GM12878 (cell line): ENCODE data around the gene MARCKSL1. TPM values are rescaled to one million over a fixed set of nuclear protein-coding genes. Genes with fewer than 3 reads are reported as not detected.

Source experiments
- ATAC-seq: fragments of 200-7000 bp; cut with Tn5 transposase; 3 replicates; pipeline ENCODE4 v1.9.1; 2020; ENCODE audit warnings: mild to moderate bottlenecking, moderate library complexity
- BruUV-seq: library from RNA; stranded (reverse); fragments of 400-500 nt; replicated peaks from 2 replicates; lab custom pipeline; 2021; lab: Mats Ljungman, UMichigan
- CTCF ChIA-PET: fragments of 300-600 bp; sonication (Branson Sonifier 250); formaldehyde crosslinking; extraction: SDS; loops from one replicate; lab custom pipeline; 2021; ENCODE audit warnings: inconsistent platforms; lab: Yijun Ruan, JAX
- POLR2A ChIA-PET: fragments of 350-600 bp; formaldehyde crosslinking; extraction: SDS; loops from one replicate; lab custom pipeline; 2021; ENCODE audit warnings: inconsistent platforms; lab: Charles Lee
- RAD21 ChIA-PET: fragments of 300-600 bp; sonication (Branson Sonifier 250); formaldehyde crosslinking; loops from one replicate; lab custom pipeline; 2023; ENCODE audit warnings: antibody characterized with exemption; ENCODE audit not compliant: unreplicated experiment; lab: Charles Lee
- SMC1A ChIA-PET: fragments of 300-600 bp; sonication (Branson Sonifier 250); formaldehyde crosslinking; loops from one replicate; lab custom pipeline; 2023; ENCODE audit not compliant: unreplicated experiment, uncharacterized antibody; lab: Charles Lee
- DNase-seq: peaks from one replicate; pipeline ENCODE4 v3.0.0-alpha.2; 2011; ENCODE audit warnings: low read depth, low spot score
- FAIRE-seq: peaks from 3 replicates; lab custom pipeline; 2011; peaks lifted over from hg19 to GRCh38; lab: Jason Lieb, UNC
- H2AFZ ChIP-seq: 2 replicates; pipeline ENCODE4 v1.6.0; 2011; ENCODE audit warnings: low read depth, low read length, control low read depth; ENCODE audit not compliant: control insufficient read depth
- H3K27ac ChIP-seq: 2 replicates; pipeline ENCODE4 v1.5.1; 2011; ENCODE audit warnings: control low read depth; ENCODE audit not compliant: control insufficient read depth, insufficient read depth
- H3K27me3 ChIP-seq, 2 experiments: replicated peaks in 1 of 2; 2 replicates each; pipeline versions ENCODE4 v1.6.0 to v1.6.1; 2011; ENCODE audit warnings: low read length in 1 of 2; ENCODE audit not compliant: control insufficient read depth in 2 of 2, insufficient read depth in 2 of 2
- H3K36me3 ChIP-seq, 2 experiments: 2 replicates each; pipeline ENCODE4 v1.5.1; 2011; ENCODE audit warnings: low read length in 1 of 2; ENCODE audit not compliant: control insufficient read depth in 2 of 2, insufficient read depth in 2 of 2
- H3K4me1 ChIP-seq: 2 replicates; pipeline ENCODE4 v1.6.1; 2011; ENCODE audit warnings: mild to moderate bottlenecking, low read length, moderate library complexity, mixed read lengths; ENCODE audit not compliant: control insufficient read depth, insufficient read depth
- H3K4me2 ChIP-seq: 2 replicates; pipeline ENCODE4 v1.6.0; 2011; ENCODE audit warnings: control low read depth; ENCODE audit not compliant: control insufficient read depth, insufficient read depth
- H3K4me3 ChIP-seq: fragments of 200-600 bp; sonication (generic); 2 replicates; pipeline ENCODE4 v1.5.1; 2016
- H3K79me2 ChIP-seq: 2 replicates; pipeline ENCODE4 v1.6.0; 2011; ENCODE audit warnings: low read length; ENCODE audit not compliant: control insufficient read depth, insufficient read depth
- H3K9ac ChIP-seq: 2 replicates; pipeline ENCODE4 v1.8.0; 2011; ENCODE audit warnings: low read length, control low read depth, mixed read lengths; ENCODE audit not compliant: control insufficient read depth, insufficient read depth
- H3K9me3 ChIP-seq: replicated peaks from 3 replicates; pipeline ENCODE4 v1.5.1; 2011; ENCODE audit warnings: mild to moderate bottlenecking, low read length; ENCODE audit not compliant: control insufficient read depth, insufficient read depth
- H4K20me1 ChIP-seq: 2 replicates; pipeline ENCODE4 v1.6.0; 2011; ENCODE audit not compliant: control insufficient read depth, insufficient read depth
- CEBPB ChIP-seq, 2 experiments: fragments of 150-350 bp in 1 of 2; IDR thresholded peaks; 2 replicates each; pipeline ENCODE4 v1.6.1; 2012 to 2014; ENCODE audit warnings: low read depth in 2 of 2, low read length in 2 of 2, borderline replicate concordance in 1 of 2, inconsistent platforms in 1 of 2
- CHD2 ChIP-seq: IDR thresholded peaks from 2 replicates; pipeline ENCODE4 v1.6.1; 2011; ENCODE audit warnings: low read depth, low read length, improper control_type of control experiment, borderline replicate concordance
- FOS ChIP-seq: IDR thresholded peaks from 3 replicates; pipeline ENCODE4 v1.6.1; 2011; ENCODE audit warnings: borderline replicate concordance; ENCODE audit not compliant: insufficient read length; ENCODE audit errors: extremely low read depth
- IRF3 ChIP-seq: fragments of 450-650 bp; IDR thresholded peaks from 2 replicates; pipeline ENCODE4 v1.6.1; 2014; ENCODE audit warnings: mild to moderate bottlenecking
- KAT2A ChIP-seq: conservative IDR thresholded peaks from 2 replicates; pipeline ENCODE4 v1.6.1; 2011; ENCODE audit warnings: low read depth, low read length; ENCODE audit not compliant: control insufficient read depth
- MAX ChIP-seq: IDR thresholded peaks from 2 replicates; pipeline ENCODE4 v1.6.1; 2012; ENCODE audit warnings: low read depth, low read length, improper control_type of control experiment
- MEF2A ChIP-seq: IDR thresholded peaks from 2 replicates; pipeline ENCODE4 v1.6.1; 2011; ENCODE audit warnings: low read depth, mild to moderate bottlenecking, low read length, moderate library complexity; ENCODE audit not compliant: insufficient read depth
- NFYA ChIP-seq: IDR thresholded peaks from 2 replicates; pipeline ENCODE4 v1.6.1; 2011; ENCODE audit warnings: low read depth, mild to moderate bottlenecking, low read length, improper control_type of control experiment, borderline replicate concordance
- PAX5 ChIP-seq: IDR thresholded peaks from 2 replicates; pipeline ENCODE4 v1.6.1; 2011; ENCODE audit warnings: low read depth, low read length, borderline replicate concordance
- POLR2A ChIP-seq: IDR thresholded peaks from 2 replicates; pipeline ENCODE4 v1.6.1; 2011; ENCODE audit warnings: low read depth, mild to moderate bottlenecking, low read length
- SIN3A ChIP-seq: IDR thresholded peaks from 2 replicates; pipeline ENCODE4 v1.6.1; 2012; ENCODE audit warnings: low read depth, low read length, improper control_type of control experiment
- SMAD1 ChIP-seq: fragments of 450-650 bp; IDR thresholded peaks from 2 replicates; pipeline ENCODE4 v1.6.1; 2018; ENCODE audit warnings: mild to moderate bottlenecking, low read depth; ENCODE audit not compliant: partially characterized antibody
- TBL1XR1 ChIP-seq: IDR thresholded peaks from 2 replicates; pipeline ENCODE4 v1.6.1; 2012; ENCODE audit warnings: low read depth, low read length, improper control_type of control experiment
- TCF7 ChIP-seq: IDR thresholded peaks from 2 replicates; pipeline ENCODE4 v1.6.1; 2014; ENCODE audit warnings: antibody characterized with exemption, borderline replicate concordance
- ZNF207 ChIP-seq: fragments of 450-650 bp; IDR thresholded peaks from 2 replicates; pipeline ENCODE4 v1.6.1; 2014; ENCODE audit warnings: antibody characterized with exemption, mild to moderate bottlenecking, borderline replicate concordance
- ZNF24 ChIP-seq: fragments of 450-650 bp; IDR thresholded peaks from 2 replicates; pipeline ENCODE4 v1.6.1; 2017; ENCODE audit warnings: antibody characterized with exemption, mild to moderate bottlenecking
- ZNF622 ChIP-seq: fragments of 450-650 bp; IDR thresholded peaks from 2 replicates; pipeline ENCODE4 v1.6.1; 2017; ENCODE audit warnings: mild to moderate bottlenecking, inconsistent platforms
- WGBS: methylation state at CpG from one replicate; pipeline ENCODE4 v1.1.6; 2016; ENCODE audit warnings: low lambda C conversion rate; ENCODE audit not compliant: insufficient replicate concordance, insufficient coverage; ENCODE audit errors: missing lambda C conversion rate; 5-methylcytosine and 5-hydroxymethylcytosine counted together
- in situ Hi-C: fragments of 300-500 bp; cut with MboI; formaldehyde crosslinking; loops from 9 replicates; pipeline ENCODE4 v1.14.3; 2018; ENCODE audit warnings: mixed read lengths
- intact Hi-C: fragments of 100-400 bp; cut with micrococcal nuclease; formaldehyde crosslinking; loops from one replicate; pipeline ENCODE4 v1.14.2; 2022; ENCODE audit not compliant: unreplicated experiment
- polyA plus RNA-seq, 11 experiments: library from polyadenylated mRNA; depleted of rRNA in 4 of 11; unstranded in 6 of 11; stranded (reverse) in 5 of 11; fragments of >200 nt; fragmentation: Nextera tagmentation in 4 of 11; fragmentation: Illumina TruSeq in 1 of 11; extraction: Ambion mirVana in 4 of 11; extraction: Trizol in 1 of 11; gene quantifications; 1 replicate in 1 of 11; 2 replicates in 10 of 11; pipeline versions ENCODE4 v1.2.1 to v1.2.3, GENCODE V29; 2011 to 2016; ENCODE audit warnings: inconsistent platforms in 2 of 11, missing spikeins in 2 of 11, low read depth in 1 of 11
- total RNA-seq, 4 experiments: library from RNA; depleted of rRNA in 3 of 4; stranded (reverse); fragments of >200 nt in 3 of 4; fragmentation: Illumina TruSeq in 1 of 4; extraction: Trizol in 1 of 4; gene quantifications; 2 replicates each; pipeline versions ENCODE4 v1.2.1 to v1.2.3, GENCODE V29; 2013 to 2021
- TF ChIP-seq, protein P1 (sequence below): fragments of 450-650 bp; formaldehyde crosslinking; IDR thresholded peaks from 2 replicates; pipeline ENCODE4 v1.5.0; 2022; ENCODE audit warnings: mild to moderate bottlenecking, missing genetic modification characterization
- TF ChIP-seq, protein P2 (sequence below): fragments of 450-650 bp; IDR thresholded peaks from 2 replicates; pipeline ENCODE4 v1.6.1; 2017; ENCODE audit warnings: mild to moderate bottlenecking, low read depth, inconsistent platforms; ENCODE audit not compliant: poor library complexity, severe bottlenecking

The MARCKSL1 gene
- total and polyA plus RNA-seq, 10 of the 15 experiments (the other 5 are each of a cell fraction or from before 2014, with no cell fraction given): 14.5 to 225 (median 158) TPM

- DNase-seq: no peak
- ChIA-PET CTCF (interaction anchor here (0.9 to 2.6 kb wide), 5 partner anchors 11 to 150 kb away, joined by 3 to 7 read pairs (median 4); no protein-coding TSS in a partner anchor), POLR2A (interaction anchor here (0.5 kb wide), 1 partner anchor 112 kb away, joined by 3 read pairs; no protein-coding TSS in a partner anchor), SMC1A (interaction anchor here (0.6 to 0.9 kb wide), 3 partner anchors 36 to 493 kb away, joined by 3 read pairs; no protein-coding TSS in a partner anchor), RAD21 (no interaction called here)
- intact Hi-C loops: no loop called here
- WGBS: 85% methylated on average over 6 of the region's 6 CpGs
- ATAC-seq: no peak
- no peak overlapping the region for H3K4me2 ChIP-seq
- H3K79me2 ChIP-seq: no peaks in the 10 kb centered on the region
- H3K4me1 ChIP-seq: no peaks in the 10 kb centered on the region
- peaks cover 3 to 10% of the 10 kb centered on the region in 2 experiments for H3K36me3 ChIP-seq
- H2AFZ ChIP-seq: no peak overlapping the region
- no peaks in the 10 kb centered on the region for H3K9me3 ChIP-seq
- H3K27me3 ChIP-seq: no peaks in the 10 kb centered on the region
- H3K4me3 ChIP-seq: no peak overlapping the region
- FAIRE-seq: no peak
- H4K20me1 ChIP-seq: no peaks in the 10 kb centered on the region
- in situ Hi-C loops: no loop called here
- BruUV-seq: no TSS peak
- H3K9ac ChIP-seq: no peak overlapping the region
- no peak overlapping the region for H3K27ac ChIP-seq
- TF ChIP-seq ZNF207 (no peak), POLR2A (no peak), MAX (no peak), PAX5 (no peak), TCF7 (no peak), SIN3A (no peak), IRF3 (no peak), KAT2A (no peak), FOS (no peak), MEF2A (no peak), ZNF622 (no peak), ZNF24 (no peak), NFYA (no peak), CEBPB (IDR thresholded peaks at IDR 0.05; ENCODE audit: borderline replicate concordance in 1 of 2, low read depth in 2 of 2, low read length in 2 of 2) (no peak), SMAD1 (no peak), CHD2 (no peak), TBL1XR1 (no peak)
- TF ChIP-seq, protein P1, sequence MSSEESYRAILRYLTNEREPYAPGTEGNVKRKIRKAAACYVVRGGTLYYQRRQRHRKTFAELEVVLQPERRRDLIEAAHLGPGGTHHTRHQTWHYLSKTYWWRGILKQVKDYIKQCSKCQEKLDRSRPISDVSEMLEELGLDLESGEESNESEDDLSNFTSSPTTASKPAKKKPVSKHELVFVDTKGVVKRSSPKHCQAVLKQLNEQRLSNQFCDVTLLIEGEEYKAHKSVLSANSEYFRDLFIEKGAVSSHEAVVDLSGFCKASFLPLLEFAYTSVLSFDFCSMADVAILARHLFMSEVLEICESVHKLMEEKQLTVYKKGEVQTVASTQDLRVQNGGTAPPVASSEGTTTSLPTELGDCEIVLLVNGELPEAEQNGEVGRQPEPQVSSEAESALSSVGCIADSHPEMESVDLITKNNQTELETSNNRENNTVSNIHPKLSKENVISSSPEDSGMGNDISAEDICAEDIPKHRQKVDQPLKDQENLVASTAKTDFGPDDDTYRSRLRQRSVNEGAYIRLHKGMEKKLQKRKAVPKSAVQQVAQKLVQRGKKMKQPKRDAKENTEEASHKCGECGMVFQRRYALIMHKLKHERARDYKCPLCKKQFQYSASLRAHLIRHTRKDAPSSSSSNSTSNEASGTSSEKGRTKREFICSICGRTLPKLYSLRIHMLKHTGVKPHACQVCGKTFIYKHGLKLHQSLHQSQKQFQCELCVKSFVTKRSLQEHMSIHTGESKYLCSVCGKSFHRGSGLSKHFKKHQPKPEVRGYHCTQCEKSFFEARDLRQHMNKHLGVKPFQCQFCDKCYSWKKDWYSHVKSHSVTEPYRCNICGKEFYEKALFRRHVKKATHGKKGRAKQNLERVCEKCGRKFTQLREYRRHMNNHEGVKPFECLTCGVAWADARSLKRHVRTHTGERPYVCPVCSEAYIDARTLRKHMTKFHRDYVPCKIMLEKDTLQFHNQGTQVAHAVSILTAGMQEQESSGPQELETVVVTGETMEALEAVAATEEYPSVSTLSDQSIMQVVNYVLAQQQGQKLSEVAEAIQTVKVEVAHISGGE (CRISPR knock-in tag): no peak
- TF ChIP-seq, protein P2, sequence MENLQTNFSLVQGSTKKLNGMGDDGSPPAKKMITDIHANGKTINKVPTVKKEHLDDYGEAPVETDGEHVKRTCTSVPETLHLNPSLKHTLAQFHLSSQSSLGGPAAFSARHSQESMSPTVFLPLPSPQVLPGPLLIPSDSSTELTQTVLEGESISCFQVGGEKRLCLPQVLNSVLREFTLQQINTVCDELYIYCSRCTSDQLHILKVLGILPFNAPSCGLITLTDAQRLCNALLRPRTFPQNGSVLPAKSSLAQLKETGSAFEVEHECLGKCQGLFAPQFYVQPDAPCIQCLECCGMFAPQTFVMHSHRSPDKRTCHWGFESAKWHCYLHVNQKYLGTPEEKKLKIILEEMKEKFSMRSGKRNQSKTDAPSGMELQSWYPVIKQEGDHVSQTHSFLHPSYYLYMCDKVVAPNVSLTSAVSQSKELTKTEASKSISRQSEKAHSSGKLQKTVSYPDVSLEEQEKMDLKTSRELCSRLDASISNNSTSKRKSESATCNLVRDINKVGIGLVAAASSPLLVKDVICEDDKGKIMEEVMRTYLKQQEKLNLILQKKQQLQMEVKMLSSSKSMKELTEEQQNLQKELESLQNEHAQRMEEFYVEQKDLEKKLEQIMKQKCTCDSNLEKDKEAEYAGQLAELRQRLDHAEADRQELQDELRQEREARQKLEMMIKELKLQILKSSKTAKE: no peak
These were observed 29.4 kb upstream of the MARCKSL1 start for GRCh38 chr1:32365445-32365844.
